ENCODE measurements around the gene ARHGEF28. TPM values are rescaled to one million over a fixed set of nuclear protein-coding genes. Genes with fewer than 3 reads are reported as not detected.

The ARHGEF28 gene
- total and polyA plus RNA-seq, 2 of the 13 experiments (the other 11 are each of a cell fraction or from before 2014, with no cell fraction given), result 17.4 to 34.1 TPM

GRCh38 chr5:73893813-73894212 is 267.8 kb downstream of the ARHGEF28 start (continued):
- TF ChIP-seq PATZ1 (CRISPR knock-in tag; IDR thresholded peaks at IDR 0.05), result no peak

GRCh38 chr5:73894860-73895259 is 268.9 kb downstream of the ARHGEF28 start:
- WGBS (ENCODE audit: low lambda C conversion rate), result 84% methylated on average over 6 of the region's 6 CpGs
- POLR2A ChIA-PET, result no interaction called here
- Histone ChIP-seq H2AFZ (ENCODE audit: low read length) (no peak overlapping the region), H3K27ac (ENCODE audit: extremely low read length, insufficient read depth, low read length) (no peak overlapping the region), H3K4me3 (replicated peaks in 1 of 3; ENCODE audit: insufficient read depth in 1 of 3, low read depth in 2 of 3, low read length in 3 of 3) (no peak overlapping the region), H3K27me3 (ENCODE audit: control insufficient read depth in 1 of 2, insufficient read depth in 2 of 2, low read length in 2 of 2) (no peaks in the 10 kb centered on the region), H3K4me1 (ENCODE audit: insufficient read depth, low read length) (peaks cover 22% of the 10 kb centered on the region), H3K79me2 (ENCODE audit: insufficient read depth, low read length) (no peaks in the 10 kb centered on the region), H3K36me3 (replicated peaks in 1 of 2; ENCODE audit: control insufficient read depth in 1 of 2, insufficient read depth in 2 of 2, low read length in 2 of 2) (peaks cover 22 to 85% of the 10 kb centered on the region in 2 experiments), H3K9ac (ENCODE audit: insufficient read depth, low read depth, low read length) (no peak overlapping the region), H4K20me1 (ENCODE audit: insufficient read depth, low read length) (no peaks in the 10 kb centered on the region), H3K4me2 (ENCODE audit: low read depth, low read length) (peak overlapping the region; percentile 24), H3K9me3 (ENCODE audit: low read length) (no peaks in the 10 kb centered on the region)
- CTCF ChIA-PET (ENCODE audit: low intra/inter-chr PET ratio, low total read pairs), result no interaction called here
- BruUV-seq (replicated peaks), result no TSS peak
- intact Hi-C loops (cut with micrococcal nuclease; ENCODE audit: unreplicated experiment) (no loop called here), in situ Hi-C loops (cut with HindIII; ENCODE audit: extremely low pct_ligation_motif_present, low pct_unique_long_range_greater_than_20kb) (no loop called here)
- peak; percentile 79 for ATAC-seq
- no peak for FAIRE-seq
- peak; percentile 31 for DNase-seq (ENCODE audit: low spot score)
- TF ChIP-seq POGZ (CRISPR knock-in tag; IDR thresholded peaks at IDR 0.05), result peak; percentile 41; the same call in 1 of the 2 replicates
- 0 out of 2 replicates have a peak, but pooled peaks have one; percentile 13 for TF ChIP-seq HNF4G (IDR thresholded peaks at IDR 0.05; ENCODE audit: borderline replicate concordance, low read depth, low read length)
- TF ChIP-seq HNF4G (CRISPR knock-in tag; IDR thresholded peaks at IDR 0.05; ENCODE audit: borderline replicate concordance, low read depth), result no peak
- peak; percentile 85 for TF ChIP-seq SIX1 (CRISPR knock-in tag; IDR thresholded peaks at IDR 0.05; ENCODE audit: borderline replicate concordance)
- TF ChIP-seq SAP130 (CRISPR knock-in tag; IDR thresholded peaks at IDR 0.05; ENCODE audit: low read depth), result no peak
- TF ChIP-seq ZNF3 (CRISPR knock-in tag; IDR thresholded peaks at IDR 0.05), result no peak
- TF ChIP-seq, protein P1, sequence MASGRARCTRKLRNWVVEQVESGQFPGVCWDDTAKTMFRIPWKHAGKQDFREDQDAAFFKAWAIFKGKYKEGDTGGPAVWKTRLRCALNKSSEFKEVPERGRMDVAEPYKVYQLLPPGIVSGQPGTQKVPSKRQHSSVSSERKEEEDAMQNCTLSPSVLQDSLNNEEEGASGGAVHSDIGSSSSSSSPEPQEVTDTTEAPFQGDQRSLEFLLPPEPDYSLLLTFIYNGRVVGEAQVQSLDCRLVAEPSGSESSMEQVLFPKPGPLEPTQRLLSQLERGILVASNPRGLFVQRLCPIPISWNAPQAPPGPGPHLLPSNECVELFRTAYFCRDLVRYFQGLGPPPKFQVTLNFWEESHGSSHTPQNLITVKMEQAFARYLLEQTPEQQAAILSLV (CRISPR knock-in tag; IDR thresholded peaks at IDR 0.05; ENCODE audit: borderline replicate concordance), result no peak
- TF ChIP-seq, protein P2, sequence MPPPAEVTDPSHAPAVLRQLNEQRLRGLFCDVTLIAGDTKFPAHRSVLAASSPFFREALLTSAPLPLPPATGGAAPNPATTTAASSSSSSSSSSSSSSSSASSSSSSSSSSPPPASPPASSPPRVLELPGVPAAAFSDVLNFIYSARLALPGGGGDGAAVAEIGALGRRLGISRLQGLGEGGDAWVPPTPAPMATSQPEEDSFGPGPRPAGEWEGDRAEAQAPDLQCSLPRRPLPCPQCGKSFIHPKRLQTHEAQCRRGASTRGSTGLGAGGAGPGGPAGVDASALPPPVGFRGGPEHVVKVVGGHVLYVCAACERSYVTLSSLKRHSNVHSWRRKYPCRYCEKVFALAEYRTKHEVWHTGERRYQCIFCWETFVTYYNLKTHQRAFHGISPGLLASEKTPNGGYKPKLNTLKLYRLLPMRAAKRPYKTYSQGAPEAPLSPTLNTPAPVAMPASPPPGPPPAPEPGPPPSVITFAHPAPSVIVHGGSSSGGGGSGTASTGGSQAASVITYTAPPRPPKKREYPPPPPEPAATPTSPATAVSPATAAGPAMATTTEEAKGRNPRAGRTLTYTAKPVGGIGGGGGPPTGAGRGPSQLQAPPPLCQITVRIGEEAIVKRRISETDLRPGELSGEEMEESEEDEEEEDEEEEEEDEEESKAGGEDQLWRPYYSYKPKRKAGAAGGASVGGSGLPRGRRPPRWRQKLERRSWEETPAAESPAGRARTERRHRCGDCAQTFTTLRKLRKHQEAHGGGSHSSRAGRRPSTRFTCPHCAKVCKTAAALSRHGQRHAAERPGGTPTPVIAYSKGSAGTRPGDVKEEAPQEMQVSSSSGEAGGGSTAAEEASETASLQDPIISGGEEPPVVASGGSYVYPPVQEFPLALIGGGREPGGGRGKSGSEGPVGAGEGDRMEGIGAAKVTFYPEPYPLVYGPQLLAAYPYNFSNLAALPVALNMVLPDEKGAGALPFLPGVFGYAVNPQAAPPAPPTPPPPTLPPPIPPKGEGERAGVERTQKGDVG (CRISPR knock-in tag; IDR thresholded peaks at IDR 0.05; ENCODE audit: borderline replicate concordance), result 0 out of 2 replicates have a peak, but pooled peaks have one; percentile 35
- TF ChIP-seq ZMYM4 (CRISPR knock-in tag; IDR thresholded peaks at IDR 0.05), result peak; percentile 70
- no peak for TF ChIP-seq ZNF546 (CRISPR knock-in tag; conservative IDR thresholded peaks at IDR 0.05)
- no peak for TF ChIP-seq TRIM24 (CRISPR knock-in tag; IDR thresholded peaks at IDR 0.05)
- peak; percentile 78 for TF ChIP-seq HNF4A (CRISPR knock-in tag; IDR thresholded peaks at IDR 0.05)
- no peak for TF ChIP-seq RBAK (CRISPR knock-in tag; IDR thresholded peaks at IDR 0.05)
- TF ChIP-seq FOXP4 (CRISPR knock-in tag; IDR thresholded peaks at IDR 0.05), result no peak
- TF ChIP-seq GATA4 (IDR thresholded peaks at IDR 0.05; ENCODE audit: borderline replicate concordance, low read depth), result no peak
- TF ChIP-seq NFRKB (IDR thresholded peaks at IDR 0.05), result no peak
